GM21576 (cell line): Measurements from ENCODE around the gene FAM83C.
"Not testable (repeated sequence)": the region's sequence is repeated elsewhere in the genome, so short reads cannot be mapped to it uniquely, and the experiment has no call there.

Source experiments
- ATAC-seq: cut with Tn5 transposase; IDR thresholded peaks from one replicate; pipeline ENCODE4 v1.9.1; 2021; ENCODE audit warnings: mild to moderate bottlenecking, moderate library complexity; ENCODE audit not compliant: unreplicated experiment

The FAM83C gene

DNA sequence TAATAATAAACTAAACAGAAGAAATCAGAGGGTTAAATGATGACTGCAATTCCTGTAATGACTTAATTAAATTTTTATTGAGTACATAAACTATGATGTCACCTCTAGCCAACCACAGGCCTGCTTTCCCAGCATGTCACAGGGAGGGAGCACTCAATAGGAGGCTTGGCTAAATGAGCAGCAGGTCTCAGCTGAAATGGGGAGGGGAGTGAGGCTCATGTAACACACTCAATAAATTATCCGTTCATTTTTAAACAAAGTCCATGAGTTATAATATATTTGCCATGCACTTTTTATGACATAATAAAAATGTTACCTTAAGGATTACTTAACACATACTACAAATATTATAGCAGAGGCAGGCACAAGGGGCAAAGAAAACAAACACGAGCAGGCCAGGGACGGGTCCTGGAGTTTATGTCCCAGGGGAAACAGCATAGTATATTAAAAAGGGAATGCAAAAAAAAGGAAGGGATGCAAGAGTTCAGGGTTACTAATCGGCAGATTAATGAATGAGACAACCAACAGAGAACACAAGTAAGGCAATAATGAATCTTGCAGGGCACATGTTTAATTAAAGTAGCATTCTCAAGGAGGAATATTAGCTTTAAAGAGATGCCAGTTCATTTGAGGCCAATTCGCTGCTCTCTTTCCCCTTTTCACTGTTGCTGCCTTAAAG is 27.1 kb upstream of the FAM83C start:
- ATAC-seq, result no peak

DNA sequence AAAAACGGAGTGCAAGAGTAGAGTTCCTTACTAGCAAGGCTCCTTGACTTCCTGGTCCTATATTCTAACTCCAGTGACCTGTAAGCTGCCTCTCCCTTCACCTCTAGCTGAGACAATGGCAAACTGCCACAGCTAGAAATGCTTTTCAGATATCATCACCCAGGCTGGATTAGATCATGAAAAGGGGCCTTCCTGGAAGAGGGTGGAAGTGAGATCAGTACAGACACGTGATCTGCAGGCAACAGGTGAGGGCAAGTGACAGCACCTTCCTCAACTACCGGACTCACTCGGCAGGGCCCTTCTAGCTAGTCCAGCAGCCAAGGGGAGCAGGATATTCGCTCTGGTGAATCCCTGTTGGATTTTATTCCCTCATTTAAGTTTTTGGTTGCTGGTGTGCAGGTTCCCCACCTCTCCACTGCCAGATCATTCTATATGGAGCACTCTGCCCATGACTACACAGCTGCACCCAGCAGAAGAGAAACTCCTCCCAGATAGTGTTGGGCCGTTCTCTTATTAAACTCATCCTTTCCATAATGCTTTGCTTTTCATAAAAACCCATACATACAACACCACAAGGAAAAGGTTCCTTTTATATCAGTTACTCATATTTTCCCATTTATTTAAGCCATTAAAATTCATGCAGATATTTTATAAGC is 26.4 kb upstream of the FAM83C start:
- no peak for ATAC-seq

DNA sequence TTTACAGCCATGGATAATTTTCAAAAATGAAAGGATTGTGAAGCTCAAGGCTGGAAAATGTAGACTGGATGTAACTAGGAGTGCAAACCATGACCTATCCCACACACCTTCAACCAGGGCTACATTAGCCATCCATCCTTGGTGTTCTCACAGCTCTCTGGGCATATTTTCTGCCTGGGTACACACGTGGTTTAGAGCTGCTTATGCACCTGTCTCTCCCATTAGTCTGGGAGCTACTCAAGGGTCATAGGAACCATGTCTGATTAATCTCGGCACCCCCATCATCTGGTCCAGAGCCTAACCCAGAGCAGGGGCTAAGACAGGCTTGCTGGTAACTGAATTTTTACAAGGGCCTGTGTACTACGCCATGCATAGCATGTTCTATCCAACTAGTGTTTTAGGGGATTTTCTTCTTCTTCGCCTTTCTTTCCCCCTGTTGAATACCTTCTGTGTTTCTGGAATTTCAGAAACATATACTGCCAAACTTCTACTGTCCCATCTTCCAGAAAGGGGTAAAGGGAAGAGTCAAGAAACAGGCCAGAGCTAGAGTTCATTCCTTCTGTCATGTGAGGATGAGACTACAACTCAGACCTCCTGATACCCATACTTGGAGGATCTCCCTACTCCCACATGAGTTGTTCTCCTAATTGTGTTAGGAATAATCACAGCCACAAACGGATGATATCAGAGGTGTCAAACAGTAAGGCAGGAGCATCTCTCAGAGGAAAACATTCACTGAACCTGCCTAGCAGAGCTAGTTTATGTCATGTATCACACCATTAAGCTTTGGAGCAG is 25.4 kb upstream of the FAM83C start:
- ATAC-seq, result no peak

DNA sequence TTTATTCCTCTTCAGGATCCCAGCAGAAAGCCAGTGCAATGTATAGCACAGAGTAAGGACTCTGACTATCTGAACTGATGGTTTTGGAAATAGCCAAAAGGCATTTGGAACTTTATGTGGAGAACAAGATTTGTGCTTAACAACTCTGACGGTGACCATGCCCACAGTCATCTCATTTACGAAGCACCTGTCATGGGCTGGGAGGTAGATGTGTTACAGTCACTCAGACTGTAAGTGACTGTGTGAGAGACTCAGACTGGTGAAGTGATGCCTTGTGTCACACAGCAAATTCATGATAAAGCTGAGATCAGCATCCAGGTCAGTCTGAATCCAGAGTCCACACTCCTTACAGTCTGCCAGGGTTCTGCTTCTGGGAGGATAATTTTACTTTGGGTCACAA is 23.9 kb upstream of the FAM83C start:
- no peak for ATAC-seq

DNA sequence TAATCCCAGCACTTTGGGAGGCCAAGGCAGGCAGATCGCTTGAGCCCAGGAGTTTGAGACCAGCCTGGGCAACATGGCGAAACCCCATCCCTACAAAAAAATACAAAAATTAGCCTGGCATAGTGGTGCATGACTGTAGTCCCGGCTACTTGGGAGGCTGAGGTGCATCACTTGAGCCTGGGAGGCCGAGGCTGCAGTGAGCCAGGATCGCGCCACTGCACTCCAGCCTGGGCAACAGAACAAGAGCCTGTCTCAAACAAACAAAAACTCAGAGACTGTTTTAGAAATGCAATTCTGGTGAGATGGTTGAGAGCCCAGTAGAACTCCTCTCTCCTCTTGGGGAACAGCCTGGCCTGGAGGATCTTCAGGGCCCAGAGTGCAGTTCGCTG is 23.4 kb upstream of the FAM83C start:
- not testable (repeated sequence) for ATAC-seq

DNA sequence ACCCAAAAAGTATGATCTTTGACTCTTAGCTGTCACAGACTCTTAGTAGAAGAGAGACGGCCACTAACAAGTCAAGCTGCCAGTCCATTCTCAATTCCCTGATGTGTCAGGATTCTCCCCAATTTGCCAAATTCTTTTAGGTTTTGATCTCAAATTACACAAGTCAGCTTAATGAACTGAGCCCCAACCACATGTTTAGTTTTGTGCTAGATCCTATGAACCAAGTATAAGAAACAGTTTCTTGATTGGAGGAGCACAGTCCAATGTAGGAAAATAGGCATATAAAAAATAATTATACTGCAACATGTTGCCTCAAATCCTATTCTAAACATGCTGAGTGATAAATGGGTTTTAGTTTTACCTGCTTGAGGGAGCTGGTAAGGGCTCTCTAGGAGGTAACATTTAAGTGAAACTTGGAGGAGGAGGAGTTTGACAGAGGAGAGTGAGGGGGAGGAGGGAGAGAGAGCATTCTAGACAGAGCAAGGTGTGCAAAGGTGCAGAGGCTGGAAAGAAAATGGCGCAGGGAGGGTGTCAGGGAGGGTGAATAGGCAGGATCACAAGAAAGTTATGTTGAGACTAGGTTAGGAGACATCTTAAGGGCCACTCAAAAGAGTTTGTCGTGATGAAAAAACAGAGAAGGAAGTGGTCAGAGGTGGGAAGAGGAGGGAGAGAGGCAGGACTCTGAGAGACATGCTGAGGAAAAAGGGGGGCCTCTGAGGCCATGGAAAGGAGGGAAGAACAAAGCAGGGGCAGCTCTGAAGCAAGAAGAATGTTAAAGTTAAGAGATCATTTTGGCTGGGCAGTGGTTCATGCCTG is 22.8 kb upstream of the FAM83C start:
- ATAC-seq, result no peak

DNA sequence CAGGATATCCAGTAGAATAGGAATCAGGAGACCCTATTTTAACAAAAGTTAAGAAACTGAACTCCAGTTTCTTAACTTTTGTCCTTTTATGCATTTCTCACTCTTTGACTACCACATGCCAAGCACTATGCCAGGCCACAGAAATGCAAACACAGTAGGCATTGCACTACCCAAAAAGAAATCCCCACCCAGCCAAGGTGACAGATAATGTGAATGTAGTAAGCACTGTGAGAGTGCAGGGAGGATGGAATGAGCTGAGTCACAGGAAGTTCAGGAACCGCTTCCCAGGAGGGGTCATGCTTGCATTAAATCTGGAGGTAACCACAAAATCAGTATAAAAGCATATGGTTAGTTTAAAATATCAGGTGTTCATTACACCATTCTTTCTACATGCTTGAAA is 20.1 kb upstream of the FAM83C start:
- no peak for ATAC-seq

DNA sequence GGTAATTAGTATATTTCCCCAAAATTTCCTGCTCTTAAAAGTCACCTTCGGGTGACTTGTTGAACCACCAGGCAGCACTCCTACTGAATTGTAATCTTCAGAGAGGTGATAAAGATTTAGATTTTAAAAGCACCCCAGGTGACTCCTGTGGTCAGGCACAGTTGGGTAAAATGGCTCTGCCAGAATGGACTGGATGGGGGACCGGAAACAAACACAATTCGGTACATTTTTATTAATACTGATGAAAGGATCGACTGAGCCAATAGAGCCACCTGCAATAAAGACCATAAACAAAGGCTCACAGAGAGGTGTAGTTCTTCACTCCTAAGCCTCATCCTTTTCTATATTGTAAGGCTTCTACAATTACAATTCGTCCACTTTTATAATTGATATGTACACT is 19.6 kb upstream of the FAM83C start:
- ATAC-seq, result no peak

DNA sequence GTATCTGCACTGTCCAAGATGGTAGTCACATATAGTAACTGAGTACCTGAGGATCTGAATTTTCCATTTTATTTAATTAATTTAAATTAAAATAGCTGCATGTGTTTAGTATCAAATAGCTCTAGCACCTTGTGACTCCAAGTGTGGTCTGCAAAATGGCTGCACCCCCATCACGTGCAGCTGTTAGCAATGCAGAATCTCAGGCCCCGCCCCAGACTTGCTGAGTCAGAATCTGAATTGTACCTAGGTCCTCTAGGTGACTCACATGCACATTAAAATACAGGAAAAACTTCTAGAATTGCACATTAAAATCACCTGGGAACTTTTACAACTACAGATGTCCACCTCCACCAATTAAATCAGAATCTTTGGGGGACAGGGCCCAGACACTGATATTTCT is 19.2 kb upstream of the FAM83C start:
- ATAC-seq, result no peak

DNA sequence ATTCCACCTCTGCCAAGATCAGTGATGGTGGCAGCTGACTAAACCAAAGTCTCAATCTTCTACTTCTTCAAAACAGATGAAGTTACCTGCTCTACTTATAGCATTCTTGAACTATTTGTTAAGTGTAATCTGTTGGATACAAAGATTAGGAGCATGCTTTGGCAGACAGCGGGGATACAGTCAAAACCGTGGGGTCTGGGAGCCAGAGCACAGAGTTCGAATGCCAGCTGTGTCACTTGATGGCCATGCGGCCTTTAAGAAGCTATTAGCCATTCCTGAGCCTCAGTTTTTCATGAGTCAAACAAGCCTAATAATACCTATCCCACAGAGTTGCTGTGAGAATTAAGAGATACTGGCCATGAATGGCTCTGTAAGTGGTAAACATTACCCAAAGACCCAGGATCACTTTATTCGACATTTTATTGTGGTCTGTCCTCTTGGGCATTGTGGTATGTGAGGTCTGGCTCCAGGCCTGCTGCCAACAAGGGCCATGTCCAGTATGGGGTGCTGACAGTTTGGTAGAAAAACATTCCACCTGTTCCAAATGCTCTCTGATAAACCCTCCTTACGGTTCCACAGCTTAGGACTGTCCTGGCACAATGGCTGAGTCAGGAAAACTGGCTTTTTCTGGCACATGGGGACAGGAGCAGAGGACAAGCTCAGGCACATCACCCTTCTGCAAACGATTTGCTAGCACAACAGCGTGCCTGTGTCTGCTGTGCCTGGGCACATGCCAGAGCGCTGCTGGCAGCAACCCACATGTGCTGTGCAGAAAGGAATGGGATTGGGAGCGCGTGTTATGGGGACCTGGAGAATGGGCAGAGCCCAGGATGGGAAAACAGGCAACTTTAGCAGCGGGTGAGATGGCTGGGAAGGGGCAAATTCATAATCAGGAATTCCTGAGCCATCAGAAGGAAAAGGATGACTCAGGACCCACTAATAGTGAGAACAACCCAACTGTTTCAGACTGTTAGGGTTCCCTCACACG is 15.7 kb upstream of the FAM83C start:
- ATAC-seq, result no peak

DNA sequence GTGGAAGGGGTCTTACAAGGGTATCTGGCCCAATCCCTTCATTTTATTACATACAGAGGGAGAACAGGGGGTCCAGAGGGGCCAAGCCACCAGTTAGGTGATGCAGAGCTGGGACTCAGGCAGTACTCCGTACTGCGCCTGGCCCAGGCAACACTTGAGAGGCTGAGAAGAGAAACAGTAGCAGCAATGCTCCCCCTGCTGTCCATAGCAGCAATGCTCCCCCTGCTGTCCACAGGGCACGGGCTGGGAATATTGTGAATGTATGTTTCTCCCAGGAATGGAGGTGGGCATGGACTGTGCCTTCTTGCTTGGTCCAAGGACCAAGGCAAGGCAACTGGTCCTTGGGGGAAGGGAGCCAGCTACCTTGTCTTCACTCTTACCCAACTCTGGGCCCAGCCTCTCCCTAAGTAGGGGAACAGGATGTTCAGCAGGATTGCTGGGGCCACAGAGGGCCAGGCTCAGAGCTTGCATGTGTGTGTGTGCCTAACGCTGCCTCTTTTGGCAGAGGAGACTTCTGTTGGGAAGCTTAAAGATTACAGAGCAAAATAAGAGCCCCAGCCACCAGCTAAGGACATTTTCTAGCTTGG is 14.8 kb upstream of the FAM83C start:
- no peak for ATAC-seq

DNA sequence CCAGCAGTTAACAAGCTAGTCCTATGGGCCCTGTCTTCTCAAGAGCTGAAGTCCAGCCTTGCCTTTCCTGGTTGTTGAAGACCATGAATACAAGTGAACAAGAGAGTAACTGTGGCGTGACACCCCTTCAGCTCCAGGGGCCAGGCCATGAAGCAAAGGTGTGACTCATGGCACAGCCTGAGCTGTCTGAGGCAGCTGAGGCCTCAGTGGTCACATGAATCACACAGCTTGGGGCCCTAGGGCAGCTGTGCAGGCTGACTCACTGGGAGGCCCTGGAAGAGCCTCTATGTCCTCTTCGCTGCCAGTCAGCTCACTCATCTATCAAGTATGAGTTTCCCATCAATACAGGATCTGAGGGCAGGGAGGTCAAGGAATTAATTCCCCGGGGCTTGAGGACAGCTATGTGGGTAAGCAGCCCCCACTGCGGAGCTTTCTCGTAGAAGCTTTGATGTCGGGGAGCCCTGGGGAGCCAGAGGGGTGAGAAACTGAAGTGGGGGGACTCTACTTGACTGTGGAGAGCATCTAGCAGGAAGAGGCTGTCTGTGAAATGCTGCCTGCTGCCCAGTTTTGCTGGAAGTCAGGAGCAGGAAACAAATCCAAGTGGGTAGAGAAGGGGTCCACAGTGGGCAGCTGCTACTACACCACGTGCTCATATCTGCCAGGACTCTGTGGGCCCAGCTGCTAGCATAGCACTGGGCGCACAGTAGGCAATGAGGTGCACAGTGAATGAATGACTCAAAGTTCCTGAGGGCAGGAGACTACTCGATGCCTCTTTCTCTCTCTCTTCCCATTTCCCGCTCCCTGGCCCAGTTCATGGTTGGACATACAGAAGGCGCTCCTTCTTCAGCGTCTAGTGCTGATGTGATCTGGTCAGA is 13.7 kb upstream of the FAM83C start:
- no peak for ATAC-seq

DNA sequence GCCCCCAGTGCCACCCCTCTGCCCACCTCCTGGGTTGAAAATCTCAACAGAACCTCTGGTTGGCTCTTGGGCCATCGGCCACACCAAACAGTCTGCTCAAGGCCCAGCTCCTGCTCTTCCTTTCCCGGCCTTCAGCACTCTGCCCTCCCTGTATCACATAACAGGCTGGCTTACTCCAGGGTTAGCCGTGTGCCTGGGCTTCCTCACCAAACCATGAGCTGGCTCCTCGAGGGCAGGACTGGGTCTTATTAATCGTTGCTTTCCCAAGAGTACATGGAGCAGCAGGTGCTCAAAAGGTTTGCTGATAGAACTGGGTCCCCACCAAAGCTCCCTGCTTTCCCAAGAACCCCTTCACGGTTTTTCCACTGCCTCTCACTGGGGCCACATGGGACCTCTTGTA is 12.7 kb upstream of the FAM83C start:
- no peak for ATAC-seq

DNA sequence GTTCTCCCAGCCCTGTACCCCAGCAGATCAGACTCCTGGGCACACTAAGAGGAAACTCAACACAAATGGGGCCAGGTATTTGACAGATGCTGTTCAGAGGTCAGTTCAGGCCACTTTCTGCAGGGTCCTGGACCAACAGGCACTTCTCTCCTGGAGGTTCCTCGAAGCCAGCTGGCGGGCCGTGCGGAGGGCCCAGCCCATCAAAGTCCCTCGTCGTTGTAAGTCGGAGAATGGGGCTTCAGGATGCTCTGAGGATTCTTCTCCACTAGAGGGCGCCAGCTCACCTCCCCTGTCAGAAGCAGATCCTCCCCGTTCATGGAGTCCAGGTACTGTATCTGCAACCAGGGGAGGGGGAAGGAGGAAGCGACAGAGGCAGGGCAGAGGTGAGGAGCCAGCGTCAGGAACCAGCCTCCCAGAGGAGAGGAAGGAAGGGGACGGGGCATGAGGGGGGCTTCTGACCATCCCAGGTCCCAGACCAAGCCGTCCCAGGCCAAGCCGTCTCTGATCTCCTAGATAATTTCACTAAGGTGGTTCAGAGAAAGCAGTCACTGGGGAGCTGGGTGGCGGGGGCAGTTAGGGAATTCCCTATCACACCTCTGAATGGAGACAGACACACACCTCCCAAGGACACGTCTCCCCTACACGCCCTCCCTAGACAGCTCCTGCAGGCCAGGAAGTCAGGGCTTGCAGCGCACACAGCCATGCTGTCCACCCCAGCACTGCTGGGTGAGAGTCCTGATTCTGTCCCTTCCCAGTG is 11.7 kb upstream of the FAM83C start:
- ATAC-seq, result no peak

DNA sequence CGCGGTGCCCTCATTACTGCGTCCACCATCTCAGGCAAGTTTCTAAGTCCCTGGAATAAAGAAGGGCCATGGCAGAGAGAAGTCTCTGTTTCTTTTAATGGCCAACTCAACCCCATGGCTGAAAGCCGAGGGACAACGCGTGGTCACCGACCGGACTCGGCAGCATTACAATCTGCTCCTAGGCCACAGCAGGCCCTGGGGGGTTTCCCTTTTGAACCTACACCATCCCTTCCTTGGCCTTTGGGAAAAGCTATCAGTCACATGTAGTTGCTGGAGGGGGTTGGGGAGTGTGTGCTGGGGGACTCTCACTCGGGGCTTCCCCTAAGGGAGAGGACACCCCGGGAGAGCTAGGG is 11.1 kb upstream of the FAM83C start:
- no peak for ATAC-seq

DNA sequence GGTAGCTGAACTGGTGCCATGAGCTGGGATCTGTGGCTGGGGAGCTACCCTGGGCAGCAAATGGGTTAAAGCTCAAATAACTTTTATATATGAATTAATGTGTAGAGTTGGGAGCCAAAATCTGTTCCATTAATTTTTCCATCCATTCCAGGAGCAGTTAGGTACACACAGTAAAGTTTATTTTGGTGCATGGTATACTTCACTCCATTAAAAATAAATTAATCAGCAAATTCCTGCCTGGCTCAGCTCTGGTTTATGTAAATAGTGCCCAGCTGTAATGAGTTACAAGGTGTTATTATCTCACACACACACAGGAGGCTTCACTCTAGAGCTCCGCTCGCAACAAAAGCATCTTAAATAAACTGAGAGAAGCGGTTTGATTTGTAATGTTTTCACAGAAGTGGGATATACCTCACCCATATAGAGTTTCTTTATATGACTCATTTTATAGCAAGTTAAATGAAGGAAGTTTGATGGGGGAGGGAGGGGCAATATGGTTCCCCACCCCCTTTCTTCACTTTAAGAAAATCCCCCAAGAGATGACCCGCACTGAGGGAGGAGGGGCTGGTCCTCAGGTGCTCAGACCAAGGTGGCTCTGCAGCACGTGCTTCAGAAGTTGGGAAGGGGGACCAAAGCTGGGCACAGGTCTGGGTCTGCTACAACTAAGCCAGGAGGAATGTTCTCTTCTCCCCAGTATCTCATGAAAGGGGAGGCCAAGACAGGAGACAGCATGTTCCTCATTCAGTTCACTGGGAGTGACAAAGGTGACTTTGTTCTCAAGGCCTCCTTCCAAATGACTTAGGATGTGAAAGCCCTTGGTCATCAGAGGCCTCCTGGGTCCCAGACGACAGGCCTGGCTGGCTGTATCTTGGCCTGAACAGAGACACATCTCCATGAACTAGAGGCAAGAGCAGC is 10.5 kb upstream of the FAM83C start:
- ATAC-seq, result no peak

DNA sequence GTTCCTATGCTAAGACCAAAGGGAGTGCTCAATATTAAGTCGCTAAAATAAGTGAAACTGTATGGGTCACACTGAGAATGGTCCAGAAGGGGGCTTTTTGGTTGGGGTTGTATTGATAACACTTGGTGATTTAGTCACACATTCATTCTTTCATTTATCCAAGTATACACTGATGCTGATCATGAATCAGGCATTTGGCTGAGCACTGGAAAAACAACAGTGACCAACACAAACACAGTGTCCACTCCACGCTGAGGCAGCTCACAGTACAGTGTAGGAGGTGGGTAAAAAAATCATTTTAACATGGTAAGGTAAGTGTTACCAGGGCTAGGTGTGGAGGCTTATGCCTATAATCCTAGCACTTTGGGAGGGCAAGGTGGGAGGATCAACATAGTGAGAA is 9.2 kb upstream of the FAM83C start:
- no peak for ATAC-seq
